GM12874 (cell line): ENCODE data around the gene PDP2.

Experiments used
- CTCF ChIP-seq: IDR thresholded peaks from 2 replicates; pipeline ENCODE4 v1.5.1; 2011; ENCODE audit warnings: low read depth, mild to moderate bottlenecking, control low read depth, low read length, moderate library complexity; ENCODE audit not compliant: insufficient read depth

The PDP2 gene

GRCh38 chr16:66894948-66895688 lies 14.8 kb downstream of the PDP2 start:
- TF ChIP-seq CTCF, result peak; percentile 87

- TF ChIP-seq CTCF, result no peak
Observed at GRCh38 chr16:66895689-66895979, 15.3 kb downstream of the PDP2 start.

GRCh38 chr16:66895999-66896398 lies 15.7 kb downstream of the PDP2 start:
- TF ChIP-seq CTCF, result no peak

- no peak for TF ChIP-seq CTCF
Observed at GRCh38 chr16:66898207-66898606, 17.9 kb downstream of the PDP2 start.

GRCh38 chr16:66898933-66899309 lies 18.6 kb downstream of the PDP2 start:
- TF ChIP-seq CTCF, result no peak

- no peak for TF ChIP-seq CTCF
Observed at GRCh38 chr16:66899310-66899944, 19.1 kb downstream of the PDP2 start.

GRCh38 chr16:66899945-66900710 lies 19.8 kb downstream of the PDP2 start:
- no peak for TF ChIP-seq CTCF
